A673 (cell line): Measurements from ENCODE around the gene LRRC47. TPM values are rescaled to one million over a fixed set of nuclear protein-coding genes. Genes with fewer than 3 reads are reported as not detected.

Experiments used
- BruUV-seq: library from RNA; stranded (reverse); fragments of 400-500 nt; replicated peaks from 2 replicates; lab custom pipeline; 2021; lab: Mats Ljungman, UMichigan
- CTCF ChIA-PET: fragments of 300-600 bp; sonication (Branson Sonifier 250); formaldehyde crosslinking; loops from one replicate; lab custom pipeline; 2022; ENCODE audit warnings: antibody characterized with exemption; lab: Charles Lee
- POLR2A ChIA-PET: fragments of 300-600 bp; sonication (Branson Sonifier 250); formaldehyde crosslinking; loops from one replicate; lab custom pipeline; 2022; ENCODE audit warnings: antibody characterized with exemption; ENCODE audit not compliant: low non-redundant PET; lab: Charles Lee
- DNase-seq: peaks from one replicate; pipeline ENCODE4 v3.0.0-alpha.2; 2015; ENCODE audit warnings: low spot score
- H3K27ac ChIP-seq: fragments of 200-600 bp; sonication (generic); 2 replicates; pipeline ENCODE4 v1.5.1; 2016; ENCODE audit warnings: mixed run types, low read depth, mild to moderate bottlenecking, mixed read lengths, antibody characterized with exemption, low read length; ENCODE audit not compliant: poor library complexity, severe bottlenecking
- H3K27me3 ChIP-seq: fragments of 200-600 bp; sonication (generic); replicated peaks from 2 replicates; pipeline ENCODE4 v1.6.1; 2017; ENCODE audit warnings: mixed run types, low read depth, mild to moderate bottlenecking, mixed read lengths, antibody characterized with exemption, low read length; ENCODE audit not compliant: insufficient read depth, poor library complexity
- H3K36me3 ChIP-seq: fragments of 200-600 bp; sonication (generic); 2 replicates; pipeline ENCODE4 v1.6.1; 2016; ENCODE audit warnings: mixed run types, mild to moderate bottlenecking, mixed read lengths, antibody characterized with exemption, low read length; ENCODE audit not compliant: insufficient read depth, poor library complexity, severe bottlenecking
- H3K4me1 ChIP-seq: fragments of 200-600 bp; sonication (generic); 2 replicates; pipeline ENCODE4 v1.6.1; 2017; ENCODE audit warnings: mixed run types, mild to moderate bottlenecking, mixed read lengths, antibody characterized with exemption, low read length; ENCODE audit not compliant: insufficient read depth, poor library complexity, severe bottlenecking
- H3K4me3 ChIP-seq: fragments of 200-600 bp; sonication (generic); 2 replicates; pipeline ENCODE4 v1.5.1; 2016; ENCODE audit warnings: low read depth, mixed run types, mild to moderate bottlenecking, mixed read lengths, low read length; ENCODE audit not compliant: poor library complexity, severe bottlenecking
- H3K9me3 ChIP-seq: fragments of 200-600 bp; sonication (generic); 2 replicates; pipeline ENCODE4 v1.6.1; 2016; ENCODE audit warnings: mixed run types, low read depth, mild to moderate bottlenecking, mixed read lengths, antibody characterized with exemption, low read length; ENCODE audit not compliant: poor library complexity, severe bottlenecking
- EZH2 ChIP-seq: fragments of 200-600 bp; sonication (generic); IDR thresholded peaks from 2 replicates; pipeline ENCODE4 v1.6.1; 2017; ENCODE audit warnings: borderline replicate concordance, low read depth, mild to moderate bottlenecking, mixed read lengths, antibody characterized with exemption, low read length; ENCODE audit not compliant: poor library complexity, severe bottlenecking
- intact Hi-C: fragments of 100-400 bp; cut with micrococcal nuclease; formaldehyde crosslinking; loops from one replicate; pipeline ENCODE4 v1.10.0; 2022; ENCODE audit not compliant: unreplicated experiment
- total RNA-seq: library from RNA; stranded (reverse); gene quantifications from 2 replicates; pipeline ENCODE4 v1.2.3, GENCODE V29; 2021
- TF ChIP-seq, protein P1 (sequence below): fragments of 300-800, 200-600 bp; sonication (generic); conservative IDR thresholded peaks from 2 replicates; pipeline ENCODE4 v1.5.1; 2017; ENCODE audit warnings: low read depth, mild to moderate bottlenecking, antibody characterized with exemption, low read length, moderate library complexity, mixed read lengths

LRRC47 gene
- total RNA-seq, 1 experiment from 2014 or later, result 86.7 TPM

DNA sequence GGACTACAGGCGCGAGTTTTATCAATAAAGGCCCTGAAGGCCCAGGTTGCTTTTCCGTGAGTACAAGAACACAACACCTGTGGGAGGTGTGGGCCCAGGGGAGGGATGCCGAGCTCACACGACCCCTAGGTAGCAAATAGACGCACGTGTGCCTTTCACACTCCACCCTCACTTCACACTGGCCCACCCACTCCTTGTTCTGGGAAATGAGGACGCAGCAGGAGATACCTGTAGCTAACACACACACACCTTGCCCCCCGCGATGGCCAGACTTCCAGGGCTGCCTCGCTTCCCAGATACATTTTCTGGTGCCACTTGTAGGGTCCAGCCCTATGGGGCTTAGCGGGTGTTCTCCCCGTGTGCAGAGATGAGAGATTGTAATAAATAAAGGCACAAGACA is 48.4 kb downstream of the LRRC47 start:
- Histone ChIP-seq H3K27me3 (no peaks in the 10 kb centered on the region), H3K4me1 (peaks cover 11% of the 10 kb centered on the region), H3K27ac (no peak overlapping the region), H3K4me3 (peak overlapping the region; percentile 93), H3K36me3 (no peaks in the 10 kb centered on the region), H3K9me3 (no peaks in the 10 kb centered on the region)
- POLR2A ChIA-PET, result interaction anchor here (0.7 kb wide), 1 partner anchor 83 kb away, joined by 4 read pairs; no protein-coding TSS in a partner anchor
- intact Hi-C loops, result no loop called here
- no peak for TF ChIP-seq EZH2
- TF ChIP-seq, protein P1, sequence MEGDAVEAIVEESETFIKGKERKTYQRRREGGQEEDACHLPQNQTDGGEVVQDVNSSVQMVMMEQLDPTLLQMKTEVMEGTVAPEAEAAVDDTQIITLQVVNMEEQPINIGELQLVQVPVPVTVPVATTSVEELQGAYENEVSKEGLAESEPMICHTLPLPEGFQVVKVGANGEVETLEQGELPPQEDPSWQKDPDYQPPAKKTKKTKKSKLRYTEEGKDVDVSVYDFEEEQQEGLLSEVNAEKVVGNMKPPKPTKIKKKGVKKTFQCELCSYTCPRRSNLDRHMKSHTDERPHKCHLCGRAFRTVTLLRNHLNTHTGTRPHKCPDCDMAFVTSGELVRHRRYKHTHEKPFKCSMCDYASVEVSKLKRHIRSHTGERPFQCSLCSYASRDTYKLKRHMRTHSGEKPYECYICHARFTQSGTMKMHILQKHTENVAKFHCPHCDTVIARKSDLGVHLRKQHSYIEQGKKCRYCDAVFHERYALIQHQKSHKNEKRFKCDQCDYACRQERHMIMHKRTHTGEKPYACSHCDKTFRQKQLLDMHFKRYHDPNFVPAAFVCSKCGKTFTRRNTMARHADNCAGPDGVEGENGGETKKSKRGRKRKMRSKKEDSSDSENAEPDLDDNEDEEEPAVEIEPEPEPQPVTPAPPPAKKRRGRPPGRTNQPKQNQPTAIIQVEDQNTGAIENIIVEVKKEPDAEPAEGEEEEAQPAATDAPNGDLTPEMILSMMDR, result no peak
- BruUV-seq, result no TSS peak
- CTCF ChIA-PET, result no interaction called here
- DNase-seq, result no peak

DNA sequence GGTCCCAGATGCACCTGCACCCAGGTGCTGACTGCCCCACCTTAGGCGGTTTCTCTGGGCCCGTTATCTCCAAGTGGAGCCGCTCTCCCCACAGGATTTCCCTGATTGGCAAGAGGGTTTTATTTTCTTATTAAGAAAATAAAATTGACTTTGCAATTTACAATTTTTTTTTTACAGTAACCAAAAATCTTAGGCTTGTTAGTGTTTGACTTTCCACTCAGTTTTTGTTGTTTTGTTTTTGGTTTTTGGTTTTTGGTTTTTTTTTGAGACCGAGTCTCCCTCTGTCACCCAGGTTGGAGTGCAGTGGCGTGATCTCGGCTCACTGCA is 48.8 kb downstream of the LRRC47 start:
- H3K9me3 ChIP-seq, result no peaks in the 10 kb centered on the region
- no peaks in the 10 kb centered on the region for H3K36me3 ChIP-seq
- H3K27me3 ChIP-seq, result no peaks in the 10 kb centered on the region
- intact Hi-C loops, result no loop called here
- no peak for DNase-seq
- ChIA-PET POLR2A (interaction anchor here (0.7 kb wide), 1 partner anchor 83 kb away, joined by 4 read pairs; no protein-coding TSS in a partner anchor), CTCF (no interaction called here)
- peaks cover 11% of the 10 kb centered on the region for H3K4me1 ChIP-seq
- BruUV-seq, result no TSS peak
- TF ChIP-seq EZH2, result no peak
- TF ChIP-seq, protein P1, result no peak
- peak overlapping the region; percentile 67 for H3K27ac ChIP-seq
- peak overlapping the region; percentile 93 for H3K4me3 ChIP-seq

DNA sequence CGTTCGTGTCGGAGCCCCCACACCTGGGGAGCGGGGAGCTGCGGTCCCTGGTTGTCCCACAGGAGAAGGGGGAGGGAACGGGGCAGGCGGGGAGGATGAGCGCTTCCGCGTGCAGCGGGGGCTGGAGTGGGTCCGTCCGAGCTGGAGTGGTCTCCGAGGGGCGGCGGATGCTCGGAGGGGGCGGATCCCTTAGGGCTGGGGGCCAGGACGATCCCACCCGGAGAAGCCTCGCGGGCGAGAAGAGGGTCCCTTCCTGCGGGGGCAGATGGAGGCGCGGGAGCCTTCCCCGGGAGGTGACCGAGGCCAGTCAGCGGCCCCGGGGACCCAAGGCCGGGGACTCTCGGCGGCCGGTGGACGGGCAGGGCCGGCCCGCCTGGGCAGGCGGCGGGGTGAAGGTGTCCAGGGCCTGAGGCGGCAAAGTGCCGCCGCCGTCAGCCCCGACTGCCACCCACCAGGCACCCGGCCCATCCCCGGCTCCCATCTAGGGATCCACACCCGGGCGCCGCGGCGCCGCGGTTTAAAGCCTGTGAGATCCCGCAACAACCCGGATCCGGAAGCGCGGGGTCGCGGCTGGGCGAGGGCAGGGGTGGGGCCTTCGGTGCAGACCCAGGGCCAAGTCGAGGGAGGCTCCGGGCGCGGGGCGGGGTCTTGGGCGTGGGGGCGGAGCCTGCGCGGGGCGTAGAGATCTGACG is 49.3 kb downstream of the LRRC47 start:
- H3K9me3 ChIP-seq, result no peaks in the 10 kb centered on the region
- peak overlapping the region; percentile 67 for H3K27ac ChIP-seq
- intact Hi-C loops, result no loop called here
- TSS peak; percentile 37 for BruUV-seq
- H3K4me1 ChIP-seq, result peaks cover 11% of the 10 kb centered on the region
- TF ChIP-seq EZH2, result no peak
- TF ChIP-seq, protein P1, result no peak
- no peaks in the 10 kb centered on the region for H3K36me3 ChIP-seq
- H3K27me3 ChIP-seq, result no peaks in the 10 kb centered on the region
- H3K4me3 ChIP-seq, result peak overlapping the region; percentile 93
- CTCF ChIA-PET, result no interaction called here
- DNase-seq, result peak; percentile 92
- POLR2A ChIA-PET, result interaction anchor here (0.7 kb wide), 1 partner anchor 82 kb away, joined by 4 read pairs; no protein-coding TSS in a partner anchor
